Measurements from ENCODE around the gene CRB1.

- TF ChIP-seq, protein P1, sequence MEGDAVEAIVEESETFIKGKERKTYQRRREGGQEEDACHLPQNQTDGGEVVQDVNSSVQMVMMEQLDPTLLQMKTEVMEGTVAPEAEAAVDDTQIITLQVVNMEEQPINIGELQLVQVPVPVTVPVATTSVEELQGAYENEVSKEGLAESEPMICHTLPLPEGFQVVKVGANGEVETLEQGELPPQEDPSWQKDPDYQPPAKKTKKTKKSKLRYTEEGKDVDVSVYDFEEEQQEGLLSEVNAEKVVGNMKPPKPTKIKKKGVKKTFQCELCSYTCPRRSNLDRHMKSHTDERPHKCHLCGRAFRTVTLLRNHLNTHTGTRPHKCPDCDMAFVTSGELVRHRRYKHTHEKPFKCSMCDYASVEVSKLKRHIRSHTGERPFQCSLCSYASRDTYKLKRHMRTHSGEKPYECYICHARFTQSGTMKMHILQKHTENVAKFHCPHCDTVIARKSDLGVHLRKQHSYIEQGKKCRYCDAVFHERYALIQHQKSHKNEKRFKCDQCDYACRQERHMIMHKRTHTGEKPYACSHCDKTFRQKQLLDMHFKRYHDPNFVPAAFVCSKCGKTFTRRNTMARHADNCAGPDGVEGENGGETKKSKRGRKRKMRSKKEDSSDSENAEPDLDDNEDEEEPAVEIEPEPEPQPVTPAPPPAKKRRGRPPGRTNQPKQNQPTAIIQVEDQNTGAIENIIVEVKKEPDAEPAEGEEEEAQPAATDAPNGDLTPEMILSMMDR (tag by site-specific recombination; IDR thresholded peaks at IDR 0.05), result no peak
- TF ChIP-seq ZNF362 (tag by site-specific recombination; IDR thresholded peaks at IDR 0.05) (no peak), ZNF248 (tag by site-specific recombination; IDR thresholded peaks at IDR 0.05) (no peak), ZNF184 (tag by site-specific recombination; IDR thresholded peaks at IDR 0.05) (no peak), GFI1B (tag by site-specific recombination; IDR thresholded peaks at IDR 0.05) (no peak), BCL11A (tag by site-specific recombination; IDR thresholded peaks at IDR 0.05; ENCODE audit: low read depth) (no peak), ZNF549 (tag by site-specific recombination; IDR thresholded peaks at IDR 0.05) (no peak), ZNF112 (tag by site-specific recombination; IDR thresholded peaks at IDR 0.05) (no peak), ELK4 (IDR thresholded peaks at IDR 0.05; ENCODE audit: borderline replicate concordance, low read depth, low read length) (no peak)
- TF ChIP-seq, protein P2, sequence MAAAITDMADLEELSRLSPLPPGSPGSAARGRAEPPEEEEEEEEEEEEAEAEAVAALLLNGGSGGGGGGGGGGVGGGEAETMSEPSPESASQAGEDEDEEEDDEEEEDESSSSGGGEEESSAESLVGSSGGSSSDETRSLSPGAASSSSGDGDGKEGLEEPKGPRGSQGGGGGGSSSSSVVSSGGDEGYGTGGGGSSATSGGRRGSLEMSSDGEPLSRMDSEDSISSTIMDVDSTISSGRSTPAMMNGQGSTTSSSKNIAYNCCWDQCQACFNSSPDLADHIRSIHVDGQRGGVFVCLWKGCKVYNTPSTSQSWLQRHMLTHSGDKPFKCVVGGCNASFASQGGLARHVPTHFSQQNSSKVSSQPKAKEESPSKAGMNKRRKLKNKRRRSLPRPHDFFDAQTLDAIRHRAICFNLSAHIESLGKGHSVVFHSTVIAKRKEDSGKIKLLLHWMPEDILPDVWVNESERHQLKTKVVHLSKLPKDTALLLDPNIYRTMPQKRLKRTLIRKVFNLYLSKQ (tag by site-specific recombination; IDR thresholded peaks at IDR 0.05; ENCODE audit: borderline replicate concordance), result no peak
Measured at GRCh38 chr1:197390856-197391255, 122.8 kb downstream of the CRB1 start.
